Measurements from ENCODE around the gene PDX1.

The PDX1 gene

DNA sequence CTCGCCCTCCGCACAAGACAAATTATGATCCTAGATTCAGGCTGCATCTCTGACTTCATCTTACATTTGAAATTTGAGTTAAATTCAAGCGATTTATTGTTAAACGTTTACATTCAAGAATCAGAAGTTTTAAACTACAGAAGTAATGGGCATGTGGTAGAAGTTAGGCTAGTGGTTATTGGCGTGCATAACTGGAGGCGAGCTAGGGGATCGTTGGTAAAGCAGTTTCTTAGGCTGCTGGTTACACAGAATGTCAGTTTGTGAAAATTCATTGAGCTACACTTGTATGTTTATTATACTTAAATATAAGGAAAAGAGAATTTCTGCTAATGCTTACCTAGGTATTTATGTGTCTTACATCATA is 50.0 kb downstream of the PDX1 start:
- TF ChIP-seq, protein P1, sequence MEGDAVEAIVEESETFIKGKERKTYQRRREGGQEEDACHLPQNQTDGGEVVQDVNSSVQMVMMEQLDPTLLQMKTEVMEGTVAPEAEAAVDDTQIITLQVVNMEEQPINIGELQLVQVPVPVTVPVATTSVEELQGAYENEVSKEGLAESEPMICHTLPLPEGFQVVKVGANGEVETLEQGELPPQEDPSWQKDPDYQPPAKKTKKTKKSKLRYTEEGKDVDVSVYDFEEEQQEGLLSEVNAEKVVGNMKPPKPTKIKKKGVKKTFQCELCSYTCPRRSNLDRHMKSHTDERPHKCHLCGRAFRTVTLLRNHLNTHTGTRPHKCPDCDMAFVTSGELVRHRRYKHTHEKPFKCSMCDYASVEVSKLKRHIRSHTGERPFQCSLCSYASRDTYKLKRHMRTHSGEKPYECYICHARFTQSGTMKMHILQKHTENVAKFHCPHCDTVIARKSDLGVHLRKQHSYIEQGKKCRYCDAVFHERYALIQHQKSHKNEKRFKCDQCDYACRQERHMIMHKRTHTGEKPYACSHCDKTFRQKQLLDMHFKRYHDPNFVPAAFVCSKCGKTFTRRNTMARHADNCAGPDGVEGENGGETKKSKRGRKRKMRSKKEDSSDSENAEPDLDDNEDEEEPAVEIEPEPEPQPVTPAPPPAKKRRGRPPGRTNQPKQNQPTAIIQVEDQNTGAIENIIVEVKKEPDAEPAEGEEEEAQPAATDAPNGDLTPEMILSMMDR (conservative IDR thresholded peaks at IDR 0.05) = no peak
- H3K27ac ChIP-seq = peak overlapping the region; percentile 89; the same call in 1 of the 2 replicates

DNA sequence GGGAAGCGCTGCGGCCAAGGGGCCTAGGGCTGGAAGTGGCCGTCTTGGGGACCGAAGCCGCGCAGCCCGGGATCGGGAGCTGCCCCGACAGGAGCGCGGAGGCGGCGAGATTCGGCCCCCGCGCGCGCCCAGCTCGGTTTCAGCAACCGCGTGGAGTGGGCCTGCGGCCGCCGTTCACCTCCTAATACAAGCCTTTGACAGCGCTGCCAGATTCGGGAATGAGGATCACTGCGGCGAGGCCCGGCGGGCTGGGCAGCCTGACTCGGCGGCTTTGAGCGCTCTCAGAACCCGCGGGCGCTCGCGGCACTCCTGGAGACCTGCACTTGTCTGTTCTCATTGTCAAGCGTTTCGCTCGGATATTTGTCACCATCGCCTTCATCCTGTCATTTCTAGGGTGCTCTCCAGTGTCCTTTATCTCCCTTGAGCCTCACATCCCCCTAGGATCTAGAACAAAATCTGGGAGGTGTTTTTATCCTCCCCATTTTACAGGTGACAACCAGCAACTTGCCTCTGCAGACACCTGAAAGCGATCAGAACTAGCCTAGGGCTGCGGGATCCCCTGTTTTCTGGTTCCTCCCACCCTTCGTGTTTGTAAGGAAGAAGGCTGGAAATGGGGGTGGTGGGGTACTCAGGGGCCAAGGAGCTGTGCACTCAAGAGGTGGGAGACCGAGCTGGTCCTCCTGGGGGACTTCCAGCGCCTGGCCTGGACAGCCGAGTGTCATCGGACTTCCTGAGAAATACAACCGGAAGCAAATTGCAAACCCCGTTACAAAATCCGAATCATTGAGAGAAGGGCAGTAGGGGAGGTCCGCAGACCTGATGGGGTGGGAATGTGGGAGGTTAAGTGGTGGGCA is 50.8 kb downstream of the PDX1 start:
- TF ChIP-seq, protein P1 (conservative IDR thresholded peaks at IDR 0.05) = no peak
- no peak overlapping the region for H3K27ac ChIP-seq

- no peak overlapping the region for H3K27ac ChIP-seq
- TF ChIP-seq, protein P1 (conservative IDR thresholded peaks at IDR 0.05) = no peak
Observed at GRCh38 chr13:27971236-27971645, 51.4 kb downstream of the PDX1 start.

DNA sequence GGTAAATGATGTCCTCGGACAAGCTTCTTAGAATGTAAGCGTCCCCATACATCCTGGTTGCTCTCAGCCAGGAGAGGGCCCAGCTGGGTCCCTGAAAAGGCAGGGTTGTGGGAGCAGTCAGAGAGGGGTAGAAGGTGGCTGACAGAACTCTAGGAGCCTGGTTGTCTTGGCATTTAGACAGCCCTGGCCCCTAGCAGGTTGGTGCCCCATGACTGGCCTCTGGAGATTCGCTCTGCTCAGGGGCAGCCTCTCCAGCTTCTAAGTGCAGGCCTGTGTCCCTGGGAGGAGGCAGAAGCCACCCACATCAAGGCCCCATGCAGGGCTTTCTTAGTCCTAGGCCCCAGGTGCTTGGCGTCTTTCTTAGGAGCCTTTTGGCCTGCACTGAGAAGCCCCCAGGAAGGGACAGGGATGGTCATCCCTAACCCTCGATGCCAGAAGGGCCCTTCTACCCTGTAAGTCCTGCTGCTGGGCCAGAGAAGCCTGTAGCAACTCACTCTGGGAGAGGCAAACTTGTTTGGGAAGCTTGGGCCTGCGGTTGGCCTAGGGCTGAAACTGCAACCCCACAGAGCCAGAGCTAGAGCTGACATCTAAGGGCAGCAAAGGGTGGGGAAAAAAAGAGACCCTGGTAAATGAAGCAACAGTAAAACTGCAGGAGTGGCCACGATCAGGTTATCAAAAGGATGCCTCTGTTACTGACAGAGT is 52.1 kb downstream of the PDX1 start:
- TF ChIP-seq, protein P1 (conservative IDR thresholded peaks at IDR 0.05) = no peak
- no peak overlapping the region for H3K27ac ChIP-seq

DNA sequence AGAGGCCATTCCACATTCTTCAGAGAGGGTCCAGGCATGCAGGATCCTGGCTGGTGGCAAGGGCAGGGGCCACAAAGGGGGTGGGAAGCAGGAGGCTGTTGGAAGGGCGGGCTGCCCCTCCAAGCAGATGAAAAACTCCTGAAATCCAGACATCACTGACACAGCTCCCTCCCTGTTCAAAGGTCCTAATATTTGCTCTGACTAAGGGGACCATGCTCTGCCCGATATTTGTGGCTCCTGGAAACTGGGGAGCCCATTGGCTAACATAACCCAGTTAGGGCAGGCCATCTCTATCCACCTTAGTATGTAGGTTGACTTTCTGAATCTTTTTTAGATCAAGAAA is 52.6 kb downstream of the PDX1 start:
- H3K27ac ChIP-seq = no peak overlapping the region
- TF ChIP-seq, protein P1 (conservative IDR thresholded peaks at IDR 0.05) = no peak

DNA sequence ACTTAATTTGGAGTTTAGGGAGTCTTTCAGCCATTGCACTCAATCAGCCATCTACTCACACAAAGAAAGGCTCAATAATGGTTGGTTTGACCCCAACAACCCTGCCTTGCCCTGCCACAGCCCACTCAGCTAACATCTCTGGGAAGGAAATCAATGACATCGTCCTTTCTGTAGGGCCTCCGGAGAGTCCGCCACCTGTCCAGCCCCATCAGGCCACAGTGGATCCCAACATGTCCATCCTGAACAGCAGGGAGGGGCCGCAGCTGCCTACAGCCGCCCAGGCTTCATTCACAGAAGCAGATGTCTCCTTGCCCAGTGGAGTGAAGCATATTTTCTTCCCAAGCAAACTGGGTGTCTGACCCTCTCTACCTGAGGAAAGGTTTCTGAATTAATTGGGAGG is 53.5 kb downstream of the PDX1 start:
- TF ChIP-seq, protein P1 (conservative IDR thresholded peaks at IDR 0.05) = no peak
- H3K27ac ChIP-seq = no peak overlapping the region

- TF ChIP-seq, protein P1 (conservative IDR thresholded peaks at IDR 0.05) = no peak
- H3K27ac ChIP-seq = no peak overlapping the region
Observed at GRCh38 chr13:27973961-27974662, 54.3 kb downstream of the PDX1 start.
